ENCODE results near the gene MTR.

Gene MTR

GRCh38 chr1:236774926-236775325, 20.2 kb upstream of the MTR start:
- no peak for DNase-seq (ENCODE audit: low spot score)
- FAIRE-seq, result no peak

GRCh38 chr1:236779312-236779711, 15.8 kb upstream of the MTR start:
- DNase-seq (ENCODE audit: low spot score), result no peak
- no peak for FAIRE-seq

DNA sequence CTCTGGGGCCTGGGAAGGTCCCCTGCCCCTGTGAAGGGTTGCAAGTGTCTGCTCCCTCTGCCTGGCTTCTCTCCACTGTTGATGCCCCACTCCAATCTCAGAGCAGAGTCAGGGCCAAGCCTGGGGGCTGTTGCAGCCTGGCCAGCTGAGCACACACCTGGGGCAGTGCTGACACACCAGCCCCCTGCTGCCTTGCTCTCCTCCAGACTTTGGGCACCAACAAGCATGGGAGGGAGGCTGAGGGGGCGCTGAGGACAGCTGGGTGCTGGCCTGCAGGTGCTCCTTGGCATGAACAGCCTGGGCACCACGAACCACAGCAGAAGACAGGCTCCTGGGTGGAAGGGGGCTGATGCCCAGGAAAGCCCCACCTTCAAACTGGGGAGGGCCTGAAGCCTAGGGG, 9.6 kb upstream of the MTR start:
- FAIRE-seq (no peak), DNase-seq (ENCODE audit: low spot score) (no peak)

DNA sequence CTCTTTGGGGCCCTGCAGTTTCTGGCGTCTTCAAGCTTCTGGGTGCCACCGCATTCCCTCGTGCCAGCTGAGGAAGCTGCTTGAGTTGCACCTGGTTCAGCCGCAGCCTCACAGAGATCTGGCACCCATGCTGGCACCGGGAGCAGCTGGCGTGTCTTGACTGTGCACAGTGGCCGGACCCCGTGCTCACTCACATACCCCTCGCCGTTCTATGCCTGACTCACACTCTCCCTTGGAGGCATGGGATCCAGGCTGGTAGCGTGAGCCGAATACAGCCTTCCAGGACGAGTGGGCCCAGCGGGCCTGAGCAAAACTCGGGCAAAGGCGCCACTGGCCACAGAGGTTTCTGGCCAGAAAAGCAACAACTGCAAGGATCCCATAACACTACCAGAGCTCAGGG, 8.6 kb upstream of the MTR start:
- FAIRE-seq (no peak), DNase-seq (ENCODE audit: low spot score) (no peak)

DNA sequence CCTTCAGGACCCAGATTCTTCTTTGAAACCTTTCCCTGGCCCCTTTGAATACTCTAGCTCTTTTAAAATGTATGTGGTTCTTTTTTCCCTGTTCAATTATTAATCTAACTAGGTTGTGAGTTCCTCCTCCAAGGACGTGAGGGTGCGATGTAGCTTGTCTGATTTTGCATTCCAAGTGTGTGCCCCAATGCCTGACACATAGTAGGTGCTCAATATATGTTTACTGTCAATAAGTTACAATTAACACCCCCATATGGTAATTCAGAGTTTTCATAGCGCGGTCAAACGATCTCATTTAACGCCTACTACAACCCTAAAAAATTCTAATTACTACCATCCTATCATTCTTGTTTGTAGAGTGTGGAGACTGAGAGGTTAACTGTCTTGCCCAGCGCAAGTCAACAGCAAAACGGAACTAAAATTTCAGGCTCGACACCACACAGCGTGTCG, 482 bp upstream of the MTR start:
- FAIRE-seq, result no peak

GRCh38 chr1:236795757-236796667, 920 bp downstream of the MTR start:
- DNase-seq (ENCODE audit: low spot score) (peak; percentile 20), FAIRE-seq (no peak)

More for the DNA sequence above, 482 bp upstream of the MTR start:
- DNase-seq (ENCODE audit: low spot score), result no peak

DNA sequence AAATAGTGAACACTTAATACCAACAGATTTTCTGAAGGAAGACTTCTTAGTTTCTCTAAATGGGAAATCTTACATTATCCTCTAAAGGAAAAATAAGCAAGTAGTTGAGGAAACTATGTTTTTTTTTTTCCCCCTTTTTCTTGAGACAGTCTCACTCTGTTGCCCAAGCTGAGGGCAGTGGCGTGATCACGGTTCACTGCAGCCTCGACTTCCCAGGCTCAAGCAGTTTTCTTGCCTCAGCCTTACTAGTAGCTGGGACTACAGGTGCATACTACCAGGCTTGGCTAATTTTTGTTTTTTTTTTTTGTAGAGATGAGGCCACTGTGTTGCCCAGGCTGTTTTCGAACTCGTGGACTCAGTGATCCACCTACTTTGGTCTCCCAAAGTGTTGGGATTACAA, 3.9 kb downstream of the MTR start:
- no peak for DNase-seq (ENCODE audit: low spot score)
- no peak for FAIRE-seq

- DNase-seq (ENCODE audit: low spot score) (no peak), FAIRE-seq (no peak)
These were observed 5.0 kb downstream of the MTR start for GRCh38 chr1:236800002-236800620.

GRCh38 chr1:236800623-236801022, 5.5 kb downstream of the MTR start:
- FAIRE-seq, result no peak
- no peak for DNase-seq (ENCODE audit: low spot score)

DNA sequence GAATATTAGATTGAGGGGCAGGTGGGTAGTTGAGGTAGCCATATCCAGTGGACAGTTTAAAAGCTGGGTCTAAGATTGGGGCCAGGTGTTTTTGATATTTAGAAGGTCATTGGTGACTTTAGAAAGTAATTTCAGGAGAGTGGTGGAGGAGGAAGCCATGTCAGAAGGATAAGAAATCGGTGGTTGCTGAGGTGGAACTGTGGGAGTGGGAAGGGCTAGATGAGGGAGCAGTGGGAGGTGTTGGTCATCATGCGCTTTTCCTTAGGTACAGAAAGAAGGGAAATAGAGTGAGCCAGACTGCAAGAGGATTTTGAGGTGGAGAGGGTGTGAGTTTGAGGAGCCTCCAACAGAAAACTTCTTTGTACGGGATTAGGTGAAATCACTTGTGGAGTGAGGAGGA, 7.2 kb downstream of the MTR start:
- FAIRE-seq (no peak), DNase-seq (ENCODE audit: low spot score) (no peak)

GRCh38 chr1:236806634-236807033, 11.5 kb downstream of the MTR start:
- FAIRE-seq, result no peak
- DNase-seq (ENCODE audit: low spot score), result no peak

- DNase-seq (ENCODE audit: low spot score), result no peak
- FAIRE-seq, result no peak
These were observed 12.9 kb downstream of the MTR start for GRCh38 chr1:236808005-236808404.

GRCh38 chr1:236808564-236809130, 13.6 kb downstream of the MTR start:
- DNase-seq (ENCODE audit: low spot score) (no peak), FAIRE-seq (no peak)

GRCh38 chr1:236809148-236809547, 14.1 kb downstream of the MTR start:
- DNase-seq (ENCODE audit: low spot score) (no peak), FAIRE-seq (no peak)

GRCh38 chr1:236810018-236810417, 14.9 kb downstream of the MTR start:
- no peak for FAIRE-seq
- no peak for DNase-seq (ENCODE audit: low spot score)

- DNase-seq (ENCODE audit: low spot score) (no peak), FAIRE-seq (no peak)
These were observed 17.4 kb downstream of the MTR start for GRCh38 chr1:236812334-236813030.

DNA sequence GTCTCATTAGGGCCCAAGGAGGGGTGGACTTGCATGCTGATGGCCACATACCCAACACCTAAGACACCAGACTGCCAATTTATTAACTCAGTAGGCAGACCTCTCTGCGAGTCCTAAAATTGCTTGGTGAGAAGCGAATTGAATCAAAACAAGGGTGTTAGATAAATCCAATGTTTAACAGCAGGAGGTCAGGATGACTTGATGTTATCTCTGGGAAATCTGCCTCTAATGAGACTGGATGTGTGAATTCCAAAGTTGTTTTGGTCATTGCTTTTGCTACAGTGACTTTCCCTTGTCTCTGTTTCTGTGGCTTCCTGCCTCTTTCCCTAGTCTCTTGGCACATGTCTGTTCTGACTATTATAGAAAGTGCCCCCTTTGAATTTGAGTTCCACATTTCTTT, 20.8 kb downstream of the MTR start:
- DNase-seq (ENCODE audit: low spot score) (no peak), FAIRE-seq (no peak)

- no peak for DNase-seq (ENCODE audit: low spot score)
- no peak for FAIRE-seq
These were observed 24.8 kb downstream of the MTR start for GRCh38 chr1:236819856-236820255.

DNA sequence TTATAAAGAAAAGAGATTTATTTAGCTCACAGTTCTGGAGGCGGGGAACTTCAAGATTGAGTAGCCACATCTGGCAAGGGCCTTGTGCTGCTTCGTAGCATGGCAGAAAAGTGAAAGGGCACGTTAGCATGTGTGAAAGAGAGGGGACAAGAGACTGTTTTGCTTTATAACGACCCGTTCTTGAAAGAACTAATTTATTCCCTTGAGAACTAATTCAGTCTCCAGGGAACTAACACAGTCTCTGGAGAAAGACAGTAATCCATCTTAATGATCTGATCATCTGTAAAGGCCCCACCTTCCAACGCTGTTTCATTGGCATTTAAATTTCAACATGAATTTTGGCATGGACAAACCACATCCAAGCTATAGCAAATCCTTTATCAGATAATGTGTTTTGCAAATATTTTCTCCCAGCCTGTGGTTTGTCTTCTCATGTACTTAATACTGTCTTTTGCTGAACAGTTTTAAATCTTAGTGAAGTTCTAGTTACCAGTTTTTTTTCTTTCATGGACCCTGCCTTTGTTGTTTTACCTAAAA, 26.1 kb downstream of the MTR start:
- FAIRE-seq, result no peak
- no peak for DNase-seq (ENCODE audit: low spot score)

DNA sequence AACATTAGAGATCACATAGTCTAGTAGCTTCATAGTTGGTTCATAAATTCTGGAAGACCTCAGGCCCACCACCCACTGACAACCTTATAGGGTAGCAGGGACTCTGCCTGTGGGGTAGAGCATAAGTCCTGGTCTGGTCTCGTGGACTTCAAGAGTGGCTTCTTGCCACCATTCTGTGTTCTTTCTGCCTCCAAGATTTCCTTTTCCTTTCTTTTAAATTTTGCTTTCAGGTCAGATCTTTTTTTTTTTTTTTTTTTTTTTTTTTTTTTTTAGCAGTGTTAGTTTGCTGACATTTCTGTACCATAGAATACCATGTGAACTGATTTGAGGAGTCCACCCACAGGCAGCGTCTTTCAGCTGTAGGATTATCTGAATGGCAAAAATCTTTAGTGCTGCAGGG, 28.5 kb downstream of the MTR start:
- no peak for DNase-seq (ENCODE audit: low spot score)
- no peak for FAIRE-seq

DNA sequence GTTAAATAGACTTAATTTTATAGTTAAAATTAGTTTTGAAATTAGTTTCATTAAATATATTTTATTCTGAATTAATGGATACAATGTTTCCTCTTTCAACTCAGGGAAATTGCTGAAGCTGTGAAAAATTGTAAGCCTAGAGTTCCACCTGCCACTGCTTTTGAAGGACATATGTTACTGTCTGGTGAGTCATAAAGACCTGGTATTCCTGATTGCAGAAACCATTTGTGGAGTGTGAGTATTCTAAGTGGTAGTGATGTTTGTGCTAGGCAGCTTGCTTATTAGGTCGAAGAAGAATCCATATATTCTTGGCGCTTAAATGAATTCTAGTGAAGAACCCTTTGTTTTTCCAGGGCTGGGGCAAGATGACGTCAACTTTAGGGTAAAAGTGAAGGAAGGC, 34.0 kb downstream of the MTR start:
- DNase-seq (ENCODE audit: low spot score), result no peak

DNA sequence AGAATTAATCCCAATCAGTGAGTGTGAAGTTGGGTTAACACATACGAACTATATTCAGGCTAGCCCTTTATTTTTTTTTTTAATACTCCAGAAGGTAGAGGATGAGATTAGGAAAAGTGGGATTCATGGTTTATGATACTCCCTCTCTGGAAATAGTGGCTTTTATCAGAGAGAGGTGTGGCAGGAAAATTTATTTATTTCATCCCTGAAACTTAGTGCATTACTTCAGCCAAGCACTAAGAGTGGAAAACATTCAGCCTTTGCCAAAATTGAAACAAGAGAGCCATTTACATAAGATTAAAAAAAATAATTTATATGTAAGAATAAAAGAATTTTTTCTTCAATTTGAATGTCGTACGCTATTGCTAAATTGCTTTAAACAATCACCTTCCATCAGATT, 35.0 kb downstream of the MTR start:
- DNase-seq (ENCODE audit: low spot score), result no peak
- no peak for FAIRE-seq

More for the DNA sequence above, 34.0 kb downstream of the MTR start:
- no peak for FAIRE-seq

Data from RCC 7860 (cell line).